SU-DHL-6 (cell line): ENCODE results near the gene PNLIPRP3.

Experiments
- H2AFZ ChIP-seq: fragments of 200-600 bp; sonication (generic); 2 replicates; pipeline ENCODE4 v1.6.1; 2014; ENCODE audit warnings: low read depth, mild to moderate bottlenecking, moderate library complexity, mixed read lengths, antibody characterized with exemption, low read length; ENCODE audit not compliant: severe bottlenecking
- H3F3A ChIP-seq: fragments of 200-600 bp; shearing (Covaris generic); 2 replicates; pipeline ENCODE4 v1.6.0; 2016; ENCODE audit warnings: antibody characterized with exemption, mild to moderate bottlenecking; ENCODE audit not compliant: insufficient read depth
- H3K27ac ChIP-seq: fragments of 200-600 bp; sonication (generic); 2 replicates; pipeline ENCODE4 v1.5.1; 2016; ENCODE audit warnings: low read depth, mild to moderate bottlenecking, low read length, moderate library complexity, mixed read lengths
- H3K27me3 ChIP-seq: fragments of 200-600 bp; sonication (generic), shearing (Covaris generic); 2 replicates; pipeline ENCODE4 v1.6.0; 2014; ENCODE audit warnings: mild to moderate bottlenecking, low read length
- H3K36me3 ChIP-seq: fragments of 200-600 bp; sonication (generic); 2 replicates; pipeline ENCODE4 v1.6.1; 2014; ENCODE audit warnings: mild to moderate bottlenecking, low read length, mixed read lengths
- H3K4me2 ChIP-seq: fragments of 300-600, 200-600 bp; shearing (Covaris generic), sonication (generic); 2 replicates; pipeline ENCODE4 v1.6.0; 2014; ENCODE audit warnings: low read length, low read depth, mild to moderate bottlenecking; ENCODE audit not compliant: poor library complexity, severe bottlenecking
- H3K4me3 ChIP-seq: fragments of 200-600 bp; sonication (generic); 2 replicates; pipeline ENCODE4 v1.5.1; 2014; ENCODE audit warnings: antibody characterized with exemption, low read length, mild to moderate bottlenecking, mixed read lengths; ENCODE audit not compliant: insufficient read depth, poor library complexity, severe bottlenecking
- H3K79me2 ChIP-seq: fragments of 200-600 bp; sonication (generic); 2 replicates; pipeline ENCODE4 v1.6.1; 2014; ENCODE audit warnings: mild to moderate bottlenecking, low read length, moderate library complexity; ENCODE audit not compliant: insufficient read depth
- H3K9ac ChIP-seq: fragments of 200-600 bp; sonication (generic); 2 replicates; pipeline ENCODE4 v1.7.0; 2014; ENCODE audit warnings: mild to moderate bottlenecking, low read length
- H3K9me2 ChIP-seq: fragments of 200-600 bp; sonication (generic); replicated peaks from 2 replicates; pipeline ENCODE4 v1.6.1; 2014; ENCODE audit warnings: low read length; ENCODE audit not compliant: insufficient read depth
- H3K9me3 ChIP-seq: fragments of 200-600 bp; sonication (generic); 2 replicates; pipeline ENCODE4 v1.6.1; 2014; ENCODE audit warnings: low read length, mixed read lengths; ENCODE audit not compliant: insufficient read depth
- H4K20me1 ChIP-seq: fragments of 200-600 bp; sonication (generic); 2 replicates; pipeline ENCODE4 v1.6.1; 2014; ENCODE audit warnings: low read depth, mild to moderate bottlenecking, antibody characterized with exemption, low read length, moderate library complexity, mixed read lengths
- EZH2phosphoT487 ChIP-seq: fragments of 200-600 bp; sonication (generic), shearing (Covaris generic); conservative IDR thresholded peaks from 2 replicates; pipeline ENCODE4 v1.6.1; 2018; ENCODE audit warnings: mild to moderate bottlenecking, antibody characterized with exemption, low read length, moderate library complexity, mixed read lengths
- TF ChIP-seq, protein P1 (sequence below): fragments of 200-600 bp; sonication (generic); IDR thresholded peaks from one replicate; pipeline ENCODE4 v1.5.1; 2017; ENCODE audit warnings: antibody characterized with exemption, mild to moderate bottlenecking, low read length, moderate library complexity; ENCODE audit not compliant: insufficient read depth, poor library complexity, severe bottlenecking

The PNLIPRP3 gene

DNA sequence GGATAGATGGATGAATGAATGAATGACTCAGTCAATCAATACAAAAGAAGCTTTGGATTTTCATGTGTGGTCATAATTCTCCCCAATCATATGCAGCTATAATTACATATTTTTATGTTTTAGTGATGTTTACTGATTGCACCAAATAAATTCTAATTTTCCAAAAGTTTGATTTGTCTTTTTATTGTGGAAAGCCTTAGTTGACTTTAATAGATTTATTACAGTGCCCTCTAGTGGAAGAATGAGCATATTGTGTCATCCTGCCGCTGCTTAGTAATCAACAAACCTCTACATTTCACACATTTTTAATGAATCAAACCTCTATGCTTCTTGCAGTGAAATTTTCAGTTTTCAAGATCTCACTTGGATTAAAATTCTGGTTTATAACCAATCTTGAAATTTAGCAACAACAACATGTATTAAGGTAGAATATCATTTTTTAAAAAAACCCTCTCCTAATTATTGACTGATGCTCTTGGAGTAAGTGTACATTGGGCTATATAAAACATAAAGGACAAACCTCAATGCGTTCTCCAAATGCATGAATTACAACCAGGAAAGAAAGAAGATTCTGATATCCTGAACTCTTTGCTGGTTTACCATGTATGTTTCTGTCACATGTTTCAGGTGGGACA lies 62.5 kb downstream of the PNLIPRP3 start:
- Histone ChIP-seq H3K4me2 (no peak overlapping the region), H3K9ac (no peak overlapping the region), H3K27ac (no peak overlapping the region), H3F3A (no peaks in the 10 kb centered on the region), H3K9me2 (no peaks in the 10 kb centered on the region), H3K9me3 (no peaks in the 10 kb centered on the region), H3K4me3 (no peak overlapping the region), H3K79me2 (no peaks in the 10 kb centered on the region), H3K36me3 (no peaks in the 10 kb centered on the region), H4K20me1 (no peaks in the 10 kb centered on the region), H3K27me3 (no peaks in the 10 kb centered on the region), H2AFZ (no peak overlapping the region)
- no peak for TF ChIP-seq EZH2phosphoT487
- TF ChIP-seq, protein P1, sequence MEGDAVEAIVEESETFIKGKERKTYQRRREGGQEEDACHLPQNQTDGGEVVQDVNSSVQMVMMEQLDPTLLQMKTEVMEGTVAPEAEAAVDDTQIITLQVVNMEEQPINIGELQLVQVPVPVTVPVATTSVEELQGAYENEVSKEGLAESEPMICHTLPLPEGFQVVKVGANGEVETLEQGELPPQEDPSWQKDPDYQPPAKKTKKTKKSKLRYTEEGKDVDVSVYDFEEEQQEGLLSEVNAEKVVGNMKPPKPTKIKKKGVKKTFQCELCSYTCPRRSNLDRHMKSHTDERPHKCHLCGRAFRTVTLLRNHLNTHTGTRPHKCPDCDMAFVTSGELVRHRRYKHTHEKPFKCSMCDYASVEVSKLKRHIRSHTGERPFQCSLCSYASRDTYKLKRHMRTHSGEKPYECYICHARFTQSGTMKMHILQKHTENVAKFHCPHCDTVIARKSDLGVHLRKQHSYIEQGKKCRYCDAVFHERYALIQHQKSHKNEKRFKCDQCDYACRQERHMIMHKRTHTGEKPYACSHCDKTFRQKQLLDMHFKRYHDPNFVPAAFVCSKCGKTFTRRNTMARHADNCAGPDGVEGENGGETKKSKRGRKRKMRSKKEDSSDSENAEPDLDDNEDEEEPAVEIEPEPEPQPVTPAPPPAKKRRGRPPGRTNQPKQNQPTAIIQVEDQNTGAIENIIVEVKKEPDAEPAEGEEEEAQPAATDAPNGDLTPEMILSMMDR: peak; percentile 57

DNA sequence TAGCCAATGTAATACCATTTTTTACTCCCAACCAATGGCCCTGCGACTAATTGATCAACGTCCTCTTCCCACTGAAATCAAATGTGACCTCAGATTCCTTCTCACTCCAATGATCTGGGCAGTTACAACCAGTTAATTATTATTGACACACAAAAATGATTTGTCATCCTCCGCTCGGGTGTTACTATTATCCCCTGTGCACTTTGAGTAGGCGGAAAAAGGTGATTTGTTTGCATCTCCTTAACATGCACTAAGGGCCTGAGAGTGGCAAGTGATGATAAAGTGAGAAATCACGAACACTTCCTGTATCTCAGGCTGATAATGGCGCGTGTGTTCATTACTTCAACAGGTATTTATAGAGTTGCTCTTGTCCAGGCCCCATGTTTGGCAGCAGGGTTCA lies 77.1 kb downstream of the PNLIPRP3 start:
- no peak for TF ChIP-seq EZH2phosphoT487
- TF ChIP-seq, protein P1: no peak
- no peak overlapping the region for H3K4me3 ChIP-seq
- no peak overlapping the region for H2AFZ ChIP-seq
- H3K36me3 ChIP-seq: no peaks in the 10 kb centered on the region
- no peaks in the 10 kb centered on the region for H3K27me3 ChIP-seq
- no peak overlapping the region for H3K9ac ChIP-seq
- no peaks in the 10 kb centered on the region for H3F3A ChIP-seq
- H3K4me2 ChIP-seq: no peak overlapping the region
- H3K9me2 ChIP-seq: no peaks in the 10 kb centered on the region
- H3K27ac ChIP-seq: no peak overlapping the region
- no peaks in the 10 kb centered on the region for H3K79me2 ChIP-seq
- no peaks in the 10 kb centered on the region for H3K9me3 ChIP-seq
- no peaks in the 10 kb centered on the region for H4K20me1 ChIP-seq

DNA sequence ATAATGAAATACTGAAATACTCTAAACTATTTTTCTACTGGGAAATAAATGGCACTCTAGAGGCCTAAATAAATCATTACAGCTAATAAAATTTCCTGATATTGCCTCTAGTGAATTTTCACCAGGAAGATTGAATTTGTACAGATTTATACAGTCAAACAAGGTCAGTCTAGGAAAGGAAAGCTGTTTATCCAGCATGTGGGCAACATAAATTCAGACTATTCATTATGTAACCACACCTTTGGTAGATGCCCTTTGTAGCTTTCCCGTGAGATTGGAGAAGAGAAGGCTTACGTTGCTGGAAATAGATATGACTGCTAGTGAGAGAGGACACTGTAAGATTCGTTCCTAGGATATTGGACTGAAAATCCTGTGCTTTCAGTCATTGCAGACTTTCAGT lies 82.9 kb downstream of the PNLIPRP3 start:
- H3K9ac ChIP-seq: no peak overlapping the region
- no peaks in the 10 kb centered on the region for H3K9me3 ChIP-seq
- H3K36me3 ChIP-seq: no peaks in the 10 kb centered on the region
- H3K27ac ChIP-seq: no peak overlapping the region
- H3K4me3 ChIP-seq: no peak overlapping the region
- H4K20me1 ChIP-seq: no peaks in the 10 kb centered on the region
- no peaks in the 10 kb centered on the region for H3K9me2 ChIP-seq
- TF ChIP-seq EZH2phosphoT487: no peak
- TF ChIP-seq, protein P1: no peak
- no peak overlapping the region for H2AFZ ChIP-seq
- H3K79me2 ChIP-seq: no peaks in the 10 kb centered on the region
- no peaks in the 10 kb centered on the region for H3F3A ChIP-seq
- no peak overlapping the region for H3K4me2 ChIP-seq
- H3K27me3 ChIP-seq: no peaks in the 10 kb centered on the region
